ENCODE results near the gene BRINP1. TPM values are rescaled to one million over a fixed set of nuclear protein-coding genes. Genes with fewer than 3 reads are reported as not detected.

The BRINP1 gene
- total and polyA plus RNA-seq, 2 experiments from 2014 or later: 13.4 to 33.5 TPM

DNA sequence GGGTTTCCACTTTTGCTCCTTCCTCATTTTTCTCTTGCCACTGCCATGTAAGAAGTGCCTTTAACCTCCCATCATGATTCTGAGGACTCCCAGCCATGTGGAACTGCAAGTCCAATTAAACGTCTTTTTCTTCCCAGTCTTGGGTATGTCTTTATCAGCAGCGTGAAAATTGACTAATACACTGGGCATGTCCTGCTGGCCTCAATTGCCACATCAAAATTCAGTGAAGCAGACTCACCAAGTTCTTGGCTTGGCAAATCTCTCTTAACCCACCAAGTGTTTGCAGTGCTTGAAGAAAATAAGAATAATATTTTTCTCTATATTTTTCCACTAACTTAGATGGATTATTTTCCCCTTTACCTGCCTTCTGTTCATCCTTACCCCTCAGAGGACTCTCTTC, 212.0 kb downstream of the BRINP1 start (continued):
- TF ChIP-seq, protein P1, sequence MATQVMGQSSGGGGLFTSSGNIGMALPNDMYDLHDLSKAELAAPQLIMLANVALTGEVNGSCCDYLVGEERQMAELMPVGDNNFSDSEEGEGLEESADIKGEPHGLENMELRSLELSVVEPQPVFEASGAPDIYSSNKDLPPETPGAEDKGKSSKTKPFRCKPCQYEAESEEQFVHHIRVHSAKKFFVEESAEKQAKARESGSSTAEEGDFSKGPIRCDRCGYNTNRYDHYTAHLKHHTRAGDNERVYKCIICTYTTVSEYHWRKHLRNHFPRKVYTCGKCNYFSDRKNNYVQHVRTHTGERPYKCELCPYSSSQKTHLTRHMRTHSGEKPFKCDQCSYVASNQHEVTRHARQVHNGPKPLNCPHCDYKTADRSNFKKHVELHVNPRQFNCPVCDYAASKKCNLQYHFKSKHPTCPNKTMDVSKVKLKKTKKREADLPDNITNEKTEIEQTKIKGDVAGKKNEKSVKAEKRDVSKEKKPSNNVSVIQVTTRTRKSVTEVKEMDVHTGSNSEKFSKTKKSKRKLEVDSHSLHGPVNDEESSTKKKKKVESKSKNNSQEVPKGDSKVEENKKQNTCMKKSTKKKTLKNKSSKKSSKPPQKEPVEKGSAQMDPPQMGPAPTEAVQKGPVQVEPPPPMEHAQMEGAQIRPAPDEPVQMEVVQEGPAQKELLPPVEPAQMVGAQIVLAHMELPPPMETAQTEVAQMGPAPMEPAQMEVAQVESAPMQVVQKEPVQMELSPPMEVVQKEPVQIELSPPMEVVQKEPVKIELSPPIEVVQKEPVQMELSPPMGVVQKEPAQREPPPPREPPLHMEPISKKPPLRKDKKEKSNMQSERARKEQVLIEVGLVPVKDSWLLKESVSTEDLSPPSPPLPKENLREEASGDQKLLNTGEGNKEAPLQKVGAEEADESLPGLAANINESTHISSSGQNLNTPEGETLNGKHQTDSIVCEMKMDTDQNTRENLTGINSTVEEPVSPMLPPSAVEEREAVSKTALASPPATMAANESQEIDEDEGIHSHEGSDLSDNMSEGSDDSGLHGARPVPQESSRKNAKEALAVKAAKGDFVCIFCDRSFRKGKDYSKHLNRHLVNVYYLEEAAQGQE (IDR thresholded peaks at IDR 0.05; ENCODE audit: unreplicated experiment): no peak
- TF ChIP-seq EZH2phosphoT487 (IDR thresholded peaks at IDR 0.05; ENCODE audit: unreplicated experiment): no peak
- no peak for TF ChIP-seq STAT1 (IDR thresholded peaks at IDR 0.05; ENCODE audit: unreplicated experiment)
- TF ChIP-seq, protein P2, sequence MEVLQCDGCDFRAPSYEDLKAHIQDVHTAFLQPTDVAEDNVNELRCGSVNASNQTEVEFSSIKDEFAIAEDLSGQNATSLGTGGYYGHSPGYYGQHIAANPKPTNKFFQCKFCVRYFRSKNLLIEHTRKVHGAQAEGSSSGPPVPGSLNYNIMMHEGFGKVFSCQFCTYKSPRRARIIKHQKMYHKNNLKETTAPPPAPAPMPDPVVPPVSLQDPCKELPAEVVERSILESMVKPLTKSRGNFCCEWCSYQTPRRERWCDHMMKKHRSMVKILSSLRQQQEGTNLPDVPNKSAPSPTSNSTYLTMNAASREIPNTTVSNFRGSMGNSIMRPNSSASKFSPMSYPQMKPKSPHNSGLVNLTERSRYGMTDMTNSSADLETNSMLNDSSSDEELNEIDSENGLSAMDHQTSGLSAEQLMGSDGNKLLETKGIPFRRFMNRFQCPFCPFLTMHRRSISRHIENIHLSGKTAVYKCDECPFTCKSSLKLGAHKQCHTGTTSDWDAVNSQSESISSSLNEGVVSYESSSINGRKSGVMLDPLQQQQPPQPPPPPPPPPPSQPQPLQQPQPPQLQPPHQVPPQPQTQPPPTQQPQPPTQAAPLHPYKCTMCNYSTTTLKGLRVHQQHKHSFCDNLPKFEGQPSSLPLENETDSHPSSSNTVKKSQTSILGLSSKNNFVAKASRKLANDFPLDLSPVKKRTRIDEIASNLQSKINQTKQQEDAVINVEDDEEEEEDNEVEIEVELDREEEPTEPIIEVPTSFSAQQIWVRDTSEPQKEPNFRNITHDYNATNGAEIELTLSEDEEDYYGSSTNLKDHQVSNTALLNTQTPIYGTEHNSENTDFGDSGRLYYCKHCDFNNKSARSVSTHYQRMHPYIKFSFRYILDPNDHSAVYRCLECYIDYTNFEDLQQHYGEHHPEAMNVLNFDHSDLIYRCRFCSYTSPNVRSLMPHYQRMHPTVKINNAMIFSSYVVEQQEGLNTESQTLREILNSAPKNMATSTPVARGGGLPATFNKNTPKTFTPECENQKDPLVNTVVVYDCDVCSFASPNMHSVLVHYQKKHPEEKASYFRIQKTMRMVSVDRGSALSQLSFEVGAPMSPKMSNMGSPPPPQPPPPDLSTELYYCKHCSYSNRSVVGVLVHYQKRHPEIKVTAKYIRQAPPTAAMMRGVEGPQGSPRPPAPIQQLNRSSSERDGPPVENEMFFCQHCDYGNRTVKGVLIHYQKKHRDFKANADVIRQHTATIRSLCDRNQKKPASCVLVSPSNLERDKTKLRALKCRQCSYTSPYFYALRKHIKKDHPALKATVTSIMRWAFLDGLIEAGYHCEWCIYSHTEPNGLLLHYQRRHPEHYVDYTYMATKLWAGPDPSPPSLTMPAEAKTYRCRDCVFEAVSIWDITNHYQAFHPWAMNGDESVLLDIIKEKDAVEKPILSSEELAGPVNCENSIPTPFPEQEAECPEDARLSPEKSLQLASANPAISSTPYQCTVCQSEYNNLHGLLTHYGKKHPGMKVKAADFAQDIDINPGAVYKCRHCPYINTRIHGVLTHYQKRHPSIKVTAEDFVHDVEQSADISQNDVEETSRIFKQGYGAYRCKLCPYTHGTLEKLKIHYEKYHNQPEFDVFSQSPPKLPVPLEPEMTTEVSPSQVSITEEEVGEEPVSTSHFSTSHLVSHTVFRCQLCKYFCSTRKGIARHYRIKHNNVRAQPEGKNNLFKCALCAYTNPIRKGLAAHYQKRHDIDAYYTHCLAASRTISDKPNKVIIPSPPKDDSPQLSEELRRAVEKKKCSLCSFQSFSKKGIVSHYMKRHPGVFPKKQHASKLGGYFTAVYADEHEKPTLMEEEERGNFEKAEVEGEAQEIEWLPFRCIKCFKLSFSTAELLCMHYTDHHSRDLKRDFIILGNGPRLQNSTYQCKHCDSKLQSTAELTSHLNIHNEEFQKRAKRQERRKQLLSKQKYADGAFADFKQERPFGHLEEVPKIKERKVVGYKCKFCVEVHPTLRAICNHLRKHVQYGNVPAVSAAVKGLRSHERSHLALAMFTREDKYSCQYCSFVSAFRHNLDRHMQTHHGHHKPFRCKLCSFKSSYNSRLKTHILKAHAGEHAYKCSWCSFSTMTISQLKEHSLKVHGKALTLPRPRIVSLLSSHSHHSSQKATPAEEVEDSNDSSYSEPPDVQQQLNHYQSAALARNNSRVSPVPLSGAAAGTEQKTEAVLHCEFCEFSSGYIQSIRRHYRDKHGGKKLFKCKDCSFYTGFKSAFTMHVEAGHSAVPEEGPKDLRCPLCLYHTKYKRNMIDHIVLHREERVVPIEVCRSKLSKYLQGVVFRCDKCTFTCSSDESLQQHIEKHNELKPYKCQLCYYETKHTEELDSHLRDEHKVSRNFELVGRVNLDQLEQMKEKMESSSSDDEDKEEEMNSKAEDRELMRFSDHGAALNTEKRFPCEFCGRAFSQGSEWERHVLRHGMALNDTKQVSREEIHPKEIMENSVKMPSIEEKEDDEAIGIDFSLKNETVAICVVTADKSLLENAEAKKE (CRISPR knock-in tag; IDR thresholded peaks at IDR 0.05): no peak

DNA sequence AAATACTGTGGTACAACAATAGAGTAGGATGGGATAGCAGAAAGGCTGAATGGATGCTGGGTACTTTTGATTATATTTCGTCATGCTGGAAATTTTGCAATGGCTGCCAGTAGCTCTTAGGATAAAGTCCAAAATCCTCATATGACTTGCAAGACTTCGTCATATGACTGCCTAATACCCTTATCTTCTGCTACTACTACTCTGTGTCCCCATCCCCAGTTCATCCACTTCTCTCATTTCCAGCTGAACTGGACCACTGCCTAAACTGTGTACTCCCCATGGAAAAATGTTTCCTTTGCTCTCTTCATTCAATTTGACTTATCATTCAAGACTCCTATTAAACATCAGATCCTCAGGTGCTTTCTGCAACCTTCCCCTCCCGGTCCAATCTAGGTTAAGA, 212.9 kb downstream of the BRINP1 start:
- Mint-ChIP-seq H3K27ac (no peak overlapping the region), H3K27me3 (ENCODE audit: insufficient read depth, low read depth, poor library complexity) (no peaks in the 10 kb centered on the region), H3K36me3 (ENCODE audit: low read depth) (no peaks in the 10 kb centered on the region), H3K4me1 (peaks cover 5% of the 10 kb centered on the region; the same call in 2 of the 3 replicates), H3K9me3 (no peaks in the 10 kb centered on the region), H3K4me3 (no peak overlapping the region)
- H3K4me3 ChIP-seq: no peak overlapping the region
- no peaks in the 10 kb centered on the region for H3K4me1 ChIP-seq (ENCODE audit: insufficient read depth)
- no peak overlapping the region for H3K4me2 ChIP-seq
- H3K36me3 ChIP-seq (ENCODE audit: insufficient read depth): no peaks in the 10 kb centered on the region
- H3K27me3 ChIP-seq (ENCODE audit: insufficient read depth): no peaks in the 10 kb centered on the region
- no peaks in the 10 kb centered on the region for H4K20me1 ChIP-seq (replicated peaks; ENCODE audit: insufficient read depth)
- DNase-seq (ENCODE audit: low spot score): no peak
- H3K79me2 ChIP-seq (replicated peaks; ENCODE audit: insufficient read depth): no peaks in the 10 kb centered on the region
- no peak for ATAC-seq
- H2AFZ ChIP-seq: no peak overlapping the region
- H3F3A ChIP-seq (replicated peaks; ENCODE audit: low read depth): no peaks in the 10 kb centered on the region
- H3K9me2 ChIP-seq (ENCODE audit: insufficient read depth): no peaks in the 10 kb centered on the region
- no peak overlapping the region for H3K27ac ChIP-seq (ENCODE audit: low read depth)
- TF ChIP-seq ZNF331 (CRISPR knock-in tag; IDR thresholded peaks at IDR 0.05; ENCODE audit: low read depth) (no peak), STAT1 (IDR thresholded peaks at IDR 0.05; ENCODE audit: unreplicated experiment) (no peak), ZNF114 (CRISPR knock-in tag; IDR thresholded peaks at IDR 0.05) (no peak), CREB1 (CRISPR knock-in tag; IDR thresholded peaks at IDR 0.05; ENCODE audit: low read depth) (no peak), JUNB (IDR thresholded peaks at IDR 0.05; ENCODE audit: unreplicated experiment) (no peak), EZH2phosphoT487 (IDR thresholded peaks at IDR 0.05; ENCODE audit: unreplicated experiment) (no peak)
- TF ChIP-seq, protein P3, sequence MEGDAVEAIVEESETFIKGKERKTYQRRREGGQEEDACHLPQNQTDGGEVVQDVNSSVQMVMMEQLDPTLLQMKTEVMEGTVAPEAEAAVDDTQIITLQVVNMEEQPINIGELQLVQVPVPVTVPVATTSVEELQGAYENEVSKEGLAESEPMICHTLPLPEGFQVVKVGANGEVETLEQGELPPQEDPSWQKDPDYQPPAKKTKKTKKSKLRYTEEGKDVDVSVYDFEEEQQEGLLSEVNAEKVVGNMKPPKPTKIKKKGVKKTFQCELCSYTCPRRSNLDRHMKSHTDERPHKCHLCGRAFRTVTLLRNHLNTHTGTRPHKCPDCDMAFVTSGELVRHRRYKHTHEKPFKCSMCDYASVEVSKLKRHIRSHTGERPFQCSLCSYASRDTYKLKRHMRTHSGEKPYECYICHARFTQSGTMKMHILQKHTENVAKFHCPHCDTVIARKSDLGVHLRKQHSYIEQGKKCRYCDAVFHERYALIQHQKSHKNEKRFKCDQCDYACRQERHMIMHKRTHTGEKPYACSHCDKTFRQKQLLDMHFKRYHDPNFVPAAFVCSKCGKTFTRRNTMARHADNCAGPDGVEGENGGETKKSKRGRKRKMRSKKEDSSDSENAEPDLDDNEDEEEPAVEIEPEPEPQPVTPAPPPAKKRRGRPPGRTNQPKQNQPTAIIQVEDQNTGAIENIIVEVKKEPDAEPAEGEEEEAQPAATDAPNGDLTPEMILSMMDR (conservative IDR thresholded peaks at IDR 0.05; ENCODE audit: low read depth in 2 of 2): no peak
- TF ChIP-seq, protein P1 (IDR thresholded peaks at IDR 0.05; ENCODE audit: unreplicated experiment): no peak
